Mucosa of stomach (tissue), 1 donor: ENCODE measurements around the gene ALG1.
A peak's percentile ranks its signal among the peaks of the same experiment; 100 is the strongest.
"Not testable (repeated sequence)": the region's sequence is repeated elsewhere in the genome, so short reads cannot be mapped to it uniquely, and the experiment has no call there.

Experiments used
- H3K27me3 ChIP-seq: one replicate; pipeline ENCODE4 v1.7.0; 2013; ENCODE audit warnings: mild to moderate bottlenecking, low read length; ENCODE audit not compliant: control insufficient read depth, insufficient read depth
- H3K36me3 ChIP-seq: one replicate; pipeline ENCODE4 v1.7.0; 2013; ENCODE audit warnings: low read length; ENCODE audit not compliant: control insufficient read depth, insufficient read depth
- H3K4me1 ChIP-seq: one replicate; pipeline ENCODE4 v1.7.0; 2013; ENCODE audit warnings: mild to moderate bottlenecking, low read length; ENCODE audit not compliant: control insufficient read depth, insufficient read depth
- H3K4me3 ChIP-seq: one replicate; pipeline ENCODE4 v1.7.0; 2013; ENCODE audit warnings: low read length
- H3K9ac ChIP-seq: one replicate; pipeline ENCODE4 v1.7.0; 2013; ENCODE audit warnings: mild to moderate bottlenecking, low read length, moderate library complexity
- H3K9me3 ChIP-seq: one replicate; pipeline ENCODE4 v1.7.0; 2013; ENCODE audit warnings: mild to moderate bottlenecking, low read length, moderate library complexity; ENCODE audit not compliant: control insufficient read depth
- donor health status: Pancreatic carcinoma.

The ALG1 gene

DNA sequence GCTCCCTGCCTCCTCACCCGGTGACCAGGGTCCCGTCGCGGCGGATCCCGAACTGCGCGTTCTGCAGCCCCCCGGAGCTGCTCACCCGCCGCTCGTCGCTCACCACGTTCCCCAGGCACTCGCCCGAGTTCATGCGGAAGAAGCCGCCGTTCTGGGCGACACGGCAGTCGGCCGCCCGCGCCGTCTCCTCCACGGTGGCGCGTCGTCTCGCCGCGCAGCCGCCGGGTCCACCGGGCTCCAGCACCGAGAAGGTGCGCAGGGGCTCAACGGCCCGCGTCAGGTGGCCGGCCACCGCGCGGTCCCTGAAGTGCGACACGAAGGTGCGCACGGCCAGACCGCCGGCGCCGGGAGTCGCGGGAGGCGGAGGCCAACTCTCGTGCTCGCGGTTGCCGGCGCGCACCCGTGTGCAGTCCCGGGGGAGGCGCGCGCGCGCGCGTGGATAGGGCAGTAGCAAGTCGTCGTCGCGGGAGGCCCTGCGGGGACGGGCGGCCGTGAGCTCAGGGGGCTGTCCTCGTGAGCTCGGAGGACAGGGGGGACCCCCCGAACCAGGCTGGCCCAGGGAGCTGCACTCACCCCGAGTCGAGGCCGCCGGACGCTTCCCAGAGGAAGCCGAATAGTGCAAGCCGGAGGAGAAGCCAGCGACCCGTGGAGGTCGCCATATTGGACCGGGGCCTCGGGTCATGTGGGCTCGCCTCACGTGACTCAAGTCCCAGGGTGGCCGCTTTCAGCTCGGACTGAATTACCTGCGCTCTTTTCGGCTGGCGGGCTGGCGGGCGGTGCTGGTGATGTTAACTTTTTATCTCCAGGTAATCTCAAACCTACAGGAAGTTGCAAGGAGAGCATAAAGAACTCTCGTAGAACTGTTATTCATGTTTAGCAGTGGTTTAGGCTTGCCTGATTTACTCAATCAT, 38.1 kb upstream of the ALG1 start, which contains the start of gene NAGPA:
Gene NAGPA (minus strand): TSS at position 680 of the 911 bp plus-strand sequence. CDS start 21 bp downstream, at position 659.
- H3K9me3 ChIP-seq, result no peaks in the 10 kb centered on the region
- H3K4me1 ChIP-seq, result peaks cover 33% of the 10 kb centered on the region
- peak within 1 kb of the TSS; percentile 74 for H3K9ac ChIP-seq
- no peaks in the 10 kb centered on the region for H3K36me3 ChIP-seq
- H3K4me3 ChIP-seq, result peak within 1 kb of the TSS; percentile 86
- H3K27me3 ChIP-seq, result no peaks in the 10 kb centered on the region

- H3K36me3 ChIP-seq, result no peaks in the 10 kb centered on the region
Observed at GRCh38 chr16:5034167-5034523, 37.5 kb upstream of the ALG1 start.

GRCh38 chr16:5035909-5036227, 35.8 kb upstream of the ALG1 start:
- peak overlapping the region; percentile 31 for H3K9ac ChIP-seq

More at GRCh38 chr16:5034167-5034523, 37.5 kb upstream of the ALG1 start:
- Histone ChIP-seq H3K27me3 (no peaks in the 10 kb centered on the region), H3K9ac (peak overlapping the region; percentile 74), H3K4me1 (peaks cover 33% of the 10 kb centered on the region), H3K4me3 (peak overlapping the region; percentile 86), H3K9me3 (no peaks in the 10 kb centered on the region)

DNA sequence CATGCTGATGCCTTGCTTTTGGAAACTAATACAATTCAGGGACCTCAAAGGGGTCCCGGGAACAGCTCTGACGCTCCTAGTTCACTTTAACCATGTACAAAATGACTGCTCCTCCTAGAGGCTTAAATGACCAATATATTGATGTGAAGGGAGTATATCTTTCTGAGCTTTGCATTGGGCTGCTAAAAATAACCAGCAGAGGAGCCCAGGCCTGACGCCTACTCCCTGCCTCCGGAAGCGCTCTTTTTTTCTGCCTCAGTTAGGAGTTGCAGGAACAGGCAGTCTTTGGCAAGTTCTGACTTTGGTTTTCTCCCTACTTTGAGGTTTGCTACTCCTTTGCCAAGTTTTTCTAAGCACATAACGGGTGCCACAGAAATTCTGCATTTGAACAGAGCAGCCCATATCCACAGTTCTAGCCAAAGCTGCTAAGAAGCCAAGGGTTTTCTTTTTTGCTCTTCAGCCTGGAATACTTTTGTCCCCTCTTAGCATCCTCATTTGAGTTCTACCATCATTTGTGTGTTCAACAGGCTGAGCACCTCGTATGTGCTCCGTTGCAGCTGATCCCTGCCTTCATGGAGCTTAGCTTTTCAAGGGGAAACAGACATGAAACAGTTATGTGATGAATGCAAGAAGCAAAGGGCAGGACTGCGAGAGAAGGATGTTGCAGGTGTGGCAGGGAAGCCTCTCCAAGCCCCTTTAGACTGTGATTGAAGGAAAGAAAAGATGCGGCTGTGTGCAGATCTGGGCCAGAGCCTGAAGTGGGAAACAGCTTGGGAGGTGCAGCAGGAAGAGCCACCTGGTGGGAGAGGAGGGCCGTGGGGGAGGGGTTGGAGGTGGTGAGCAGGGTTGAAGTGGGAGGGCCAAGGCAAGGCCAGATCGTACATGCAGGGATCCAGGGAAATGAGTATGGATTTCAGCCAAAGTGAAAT, 35.2 kb upstream of the ALG1 start:
- Histone ChIP-seq H3K36me3 (no peaks in the 10 kb centered on the region), H3K4me3 (no peak overlapping the region), H3K9me3 (no peaks in the 10 kb centered on the region), H3K27me3 (no peaks in the 10 kb centered on the region), H3K4me1 (peaks cover 33% of the 10 kb centered on the region), H3K9ac (no peak overlapping the region)

More at GRCh38 chr16:5035909-5036227, 35.8 kb upstream of the ALG1 start:
- Histone ChIP-seq H3K4me1 (peaks cover 33% of the 10 kb centered on the region), H3K36me3 (no peaks in the 10 kb centered on the region), H3K4me3 (no peak overlapping the region), H3K27me3 (no peaks in the 10 kb centered on the region), H3K9me3 (no peaks in the 10 kb centered on the region)

GRCh38 chr16:5040451-5040850, 31.2 kb upstream of the ALG1 start:
- Histone ChIP-seq H3K9me3 (no peaks in the 10 kb centered on the region), H3K9ac (no peak overlapping the region), H3K4me3 (no peak overlapping the region), H3K36me3 (no peaks in the 10 kb centered on the region), H3K27me3 (no peaks in the 10 kb centered on the region), H3K4me1 (peaks cover 12% of the 10 kb centered on the region)

DNA sequence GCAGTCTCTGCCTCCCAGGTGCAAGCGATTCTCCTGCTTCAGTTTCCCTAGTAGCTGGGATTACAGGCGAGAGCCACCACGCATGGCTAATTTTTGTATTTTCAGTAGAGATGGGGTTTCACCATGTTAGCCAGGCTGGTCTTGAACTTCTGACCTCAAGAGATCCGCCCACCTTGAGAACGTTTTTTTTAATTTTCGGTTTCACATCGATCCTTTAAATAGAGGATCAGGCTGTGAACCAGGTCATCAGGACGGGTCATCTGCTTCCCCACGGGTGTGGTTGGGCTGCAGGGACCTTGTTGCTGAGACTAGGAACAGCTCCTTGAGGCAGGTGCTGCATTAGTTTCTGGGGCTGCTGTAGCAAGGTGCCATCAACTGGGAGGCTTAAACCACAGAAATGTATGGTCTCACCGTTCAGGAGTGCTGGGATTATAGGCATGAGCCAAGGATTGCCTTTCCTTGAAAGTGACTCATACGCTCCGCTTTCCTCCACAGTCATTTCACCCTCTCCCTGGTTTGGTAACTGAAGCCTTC, 30.0 kb upstream of the ALG1 start:
- peaks cover 3% of the 10 kb centered on the region for H3K4me1 ChIP-seq
- no peaks in the 10 kb centered on the region for H3K36me3 ChIP-seq
- no peak overlapping the region for H3K4me3 ChIP-seq
- no peak overlapping the region for H3K9ac ChIP-seq
- no peaks in the 10 kb centered on the region for H3K9me3 ChIP-seq
- no peaks in the 10 kb centered on the region for H3K27me3 ChIP-seq

DNA sequence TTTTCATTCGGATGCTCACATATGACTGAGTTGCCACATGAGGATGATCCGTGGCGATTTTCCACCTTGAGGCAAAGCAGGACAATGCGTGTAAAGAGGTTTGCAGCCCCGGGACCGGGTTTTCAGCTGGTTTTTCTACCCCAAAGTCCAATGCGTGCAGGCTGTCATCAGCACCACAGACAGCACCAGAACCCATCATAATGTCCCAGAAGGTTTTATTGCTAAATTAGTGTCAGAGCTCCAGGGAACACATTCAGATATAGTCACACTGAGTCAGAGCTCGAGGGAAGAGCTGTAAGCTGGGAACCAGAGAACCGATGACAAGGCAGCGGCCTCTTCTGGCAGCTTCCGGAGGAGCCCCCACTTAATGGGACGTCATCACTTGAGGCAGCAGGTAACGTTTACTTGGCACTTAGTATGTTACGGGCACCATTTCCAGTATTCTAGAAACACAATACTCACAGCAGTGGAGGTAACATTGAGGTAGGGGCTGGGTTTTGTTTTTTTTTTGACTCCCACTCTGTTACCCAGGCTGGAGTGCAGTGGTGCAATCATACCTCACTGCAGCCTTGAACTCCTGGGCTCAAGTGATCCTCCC, 29.0 kb upstream of the ALG1 start:
- no peaks in the 10 kb centered on the region for H3K9me3 ChIP-seq
- H3K4me1 ChIP-seq, result no peaks in the 10 kb centered on the region
- no peaks in the 10 kb centered on the region for H3K27me3 ChIP-seq
- H3K9ac ChIP-seq, result no peak overlapping the region
- H3K36me3 ChIP-seq, result no peaks in the 10 kb centered on the region
- H3K4me3 ChIP-seq, result no peak overlapping the region

DNA sequence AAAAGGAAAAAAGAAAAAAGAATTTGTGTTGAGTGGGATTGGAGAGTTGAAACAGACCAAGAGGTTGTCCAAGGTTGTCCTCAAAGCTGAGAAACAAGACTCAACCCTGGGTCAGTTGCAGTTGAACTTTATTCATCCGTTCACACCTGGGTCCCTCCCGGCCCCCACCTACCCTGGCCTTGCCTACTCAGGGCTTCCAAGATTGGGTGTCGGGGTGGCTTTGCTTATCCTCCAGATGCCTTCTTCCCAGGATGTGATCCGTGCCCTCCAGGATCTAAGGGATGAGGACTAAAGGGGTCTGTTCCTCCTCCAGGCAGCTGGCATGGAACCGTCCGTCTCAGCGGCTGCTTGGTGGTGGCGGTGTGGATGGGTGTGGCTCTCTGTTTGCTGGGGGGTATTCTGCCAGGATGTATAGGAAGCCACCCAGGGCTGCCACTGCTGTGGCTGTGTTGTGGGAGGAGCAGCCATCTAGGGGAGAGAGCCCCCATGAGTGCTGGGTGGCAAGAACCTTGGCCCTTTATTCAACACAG, 27.6 kb upstream of the ALG1 start:
- Histone ChIP-seq H3K36me3 (no peaks in the 10 kb centered on the region), H3K9ac (no peak overlapping the region), H3K27me3 (no peaks in the 10 kb centered on the region), H3K4me1 (no peaks in the 10 kb centered on the region), H3K4me3 (no peak overlapping the region), H3K9me3 (no peaks in the 10 kb centered on the region)

DNA sequence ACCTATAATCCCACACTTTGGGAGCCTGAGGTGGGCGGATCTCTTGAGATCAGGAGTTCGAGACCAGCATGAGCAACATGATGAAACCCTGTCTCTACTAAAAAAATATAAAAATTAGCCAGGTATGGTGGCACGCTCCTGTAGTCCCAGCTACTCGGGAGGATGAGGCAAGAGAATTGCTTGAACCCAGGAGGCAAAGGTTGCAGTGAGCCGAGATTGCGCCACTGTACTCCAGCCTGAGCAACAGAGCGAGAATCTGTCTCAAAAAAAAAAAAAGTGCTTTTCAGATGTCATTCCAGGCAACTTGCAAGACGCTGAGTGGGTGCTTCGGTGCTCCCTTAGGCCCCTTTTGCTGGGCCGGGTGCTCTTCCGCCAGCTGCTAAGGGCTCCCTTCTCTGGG, 27.1 kb upstream of the ALG1 start:
- H3K9me3 ChIP-seq, H3K9ac ChIP-seq, H3K36me3 ChIP-seq, H3K4me1 ChIP-seq, H3K27me3 ChIP-seq, H3K4me3 ChIP-seq: not testable (repeated sequence)

- Histone ChIP-seq H3K9me3 (no peaks in the 10 kb centered on the region), H3K4me3 (no peak overlapping the region), H3K27me3 (no peaks in the 10 kb centered on the region), H3K36me3 (no peaks in the 10 kb centered on the region), H3K9ac (no peak overlapping the region), H3K4me1 (no peaks in the 10 kb centered on the region)
Observed at GRCh38 chr16:5045499-5046115, 26.0 kb upstream of the ALG1 start.

- Histone ChIP-seq H3K9me3 (no peaks in the 10 kb centered on the region), H3K4me3 (no peak overlapping the region), H3K9ac (no peak overlapping the region), H3K4me1 (no peaks in the 10 kb centered on the region), H3K36me3 (no peaks in the 10 kb centered on the region), H3K27me3 (no peaks in the 10 kb centered on the region)
Observed at GRCh38 chr16:5046914-5047313, 24.7 kb upstream of the ALG1 start.
